Activated T-cell treated with anti-CD3 and anti-CD28 coated beads, Interleukin-2, amount 50 U/mL, for 1 hour (primary cell): ENCODE results near the gene GALK1.

ENCODE experiments used
- DNase-seq: peaks from one replicate; pipeline ENCODE4 v3.0.0-alpha.2; 2020

The GALK1 gene

DNA sequence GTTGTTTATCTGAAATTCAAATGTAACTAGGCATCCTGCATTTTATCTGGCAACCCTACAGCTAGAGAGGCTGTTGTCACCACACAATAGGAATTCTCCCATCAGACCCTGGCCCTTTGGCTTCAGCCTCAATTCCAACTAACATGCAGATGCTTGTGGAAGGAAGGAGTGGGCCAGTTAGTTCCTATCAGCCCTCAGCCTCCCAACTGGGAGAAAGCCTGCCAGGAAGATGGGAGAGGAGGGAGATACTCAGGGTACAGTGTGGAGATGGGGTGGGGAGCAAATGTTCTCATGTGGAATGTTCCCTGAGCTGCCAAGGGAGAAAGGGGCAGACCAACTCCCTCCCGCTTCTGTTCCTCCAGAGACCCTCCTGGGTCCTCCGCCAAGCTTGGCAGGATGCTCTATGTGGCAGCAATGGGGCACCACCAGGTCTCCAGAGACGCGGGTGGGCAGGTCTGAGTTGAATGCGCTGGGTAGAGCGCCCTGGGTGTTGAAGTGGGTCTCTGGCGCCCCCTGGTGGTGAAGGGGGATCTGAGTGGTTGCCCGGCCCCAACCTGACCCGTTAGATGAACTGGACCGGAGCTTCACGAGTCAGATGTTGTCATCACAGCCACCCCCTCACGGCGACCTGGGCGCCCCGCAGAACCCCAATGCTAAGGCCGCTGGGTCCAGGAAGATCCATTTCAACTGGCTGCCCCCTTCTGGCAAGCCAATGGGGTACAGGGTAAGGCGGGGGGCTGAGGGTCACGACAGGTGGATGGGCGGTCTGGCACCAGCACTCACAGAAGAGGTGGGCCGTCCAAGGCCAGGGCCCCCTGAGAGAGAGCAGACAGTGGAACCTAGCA lies 15.2 kb downstream of the GALK1 start:
- DNase-seq, result peak; percentile 88

DNA sequence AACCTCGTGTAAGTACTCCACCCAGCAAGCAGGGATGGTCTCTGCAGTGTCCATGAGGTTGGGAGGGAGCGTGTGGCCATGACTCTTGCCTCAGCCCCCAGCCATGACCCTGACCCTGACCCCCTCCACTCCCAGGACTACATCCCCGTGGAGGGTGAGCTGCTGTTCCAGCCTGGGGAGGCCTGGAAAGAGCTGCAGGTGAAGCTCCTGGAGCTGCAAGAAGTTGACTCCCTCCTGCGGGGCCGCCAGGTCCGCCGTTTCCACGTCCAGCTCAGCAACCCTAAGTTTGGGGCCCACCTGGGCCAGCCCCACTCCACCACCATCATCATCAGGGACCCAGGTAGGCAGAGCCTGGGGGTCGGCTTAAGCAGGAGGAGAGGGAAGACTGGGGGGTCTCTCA lies 16.3 kb downstream of the GALK1 start:
- DNase-seq, result no peak

DNA sequence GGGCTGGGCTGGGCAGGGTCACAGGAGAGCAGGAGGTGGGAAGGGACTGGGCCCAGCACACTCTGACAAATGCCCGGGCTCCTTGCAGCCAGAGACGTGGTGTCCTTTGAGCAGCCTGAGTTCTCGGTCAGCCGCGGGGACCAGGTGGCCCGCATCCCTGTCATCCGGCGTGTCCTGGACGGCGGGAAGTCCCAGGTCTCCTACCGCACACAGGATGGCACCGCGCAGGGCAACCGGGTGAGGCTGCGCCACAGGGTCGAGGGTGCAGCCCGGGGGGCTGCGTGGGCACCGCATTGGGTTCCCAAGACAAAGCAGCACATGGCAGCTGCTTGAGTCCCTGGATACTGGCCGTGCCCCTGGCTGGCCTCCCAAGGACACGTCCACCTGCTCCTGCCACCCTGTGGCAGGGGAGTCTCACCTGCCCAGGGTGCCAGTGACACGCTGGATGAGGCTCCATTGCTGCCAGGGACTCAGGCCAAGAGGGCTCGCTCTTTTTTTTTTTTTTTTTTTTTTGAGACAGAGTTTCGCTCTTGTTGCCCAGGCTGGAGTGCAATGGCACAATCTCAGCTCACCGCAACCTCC lies 21.3 kb downstream of the GALK1 start:
- no peak for DNase-seq

DNA sequence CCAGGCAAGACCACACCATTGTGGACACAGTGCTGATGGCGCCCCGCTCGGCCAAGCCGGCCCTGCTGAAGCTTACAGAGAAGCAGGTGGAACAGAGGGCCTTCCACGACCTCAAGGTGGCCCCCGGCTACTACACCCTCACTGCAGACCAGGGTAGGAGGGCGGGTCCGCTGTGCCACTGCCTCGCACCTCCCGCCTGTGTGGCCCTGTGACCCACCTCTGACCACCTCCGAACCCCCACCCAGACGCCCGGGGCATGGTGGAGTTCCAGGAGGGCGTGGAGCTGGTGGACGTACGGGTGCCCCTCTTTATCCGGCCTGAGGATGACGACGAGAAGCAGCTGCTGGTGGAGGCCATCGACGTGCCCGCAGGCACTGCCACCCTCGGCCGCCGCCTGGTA lies 22.7 kb downstream of the GALK1 start:
- DNase-seq, result no peak

- no peak for DNase-seq
These were observed 24.3 kb downstream of the GALK1 start for GRCh38 chr17:75740631-75741077.

DNA sequence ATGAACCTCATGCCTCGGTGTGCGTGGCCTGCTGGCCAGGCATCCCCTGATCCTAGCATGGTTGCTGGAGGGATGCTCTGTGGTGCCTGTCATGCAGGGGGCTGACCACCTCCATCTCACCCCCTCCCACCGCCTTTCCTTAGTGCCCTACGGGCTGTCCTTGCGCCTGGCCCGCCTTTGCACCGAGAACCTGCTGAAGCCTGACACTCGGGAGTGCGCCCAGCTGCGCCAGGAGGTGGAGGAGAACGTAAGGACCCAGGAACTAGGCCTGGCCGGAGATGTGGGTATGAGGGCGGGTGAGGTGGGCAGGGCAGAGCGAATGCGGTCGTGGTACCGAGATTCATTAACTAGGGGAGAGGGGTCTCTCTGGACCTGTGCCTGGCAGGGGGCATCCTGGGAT lies 24.8 kb downstream of the GALK1 start:
- no peak for DNase-seq

DNA sequence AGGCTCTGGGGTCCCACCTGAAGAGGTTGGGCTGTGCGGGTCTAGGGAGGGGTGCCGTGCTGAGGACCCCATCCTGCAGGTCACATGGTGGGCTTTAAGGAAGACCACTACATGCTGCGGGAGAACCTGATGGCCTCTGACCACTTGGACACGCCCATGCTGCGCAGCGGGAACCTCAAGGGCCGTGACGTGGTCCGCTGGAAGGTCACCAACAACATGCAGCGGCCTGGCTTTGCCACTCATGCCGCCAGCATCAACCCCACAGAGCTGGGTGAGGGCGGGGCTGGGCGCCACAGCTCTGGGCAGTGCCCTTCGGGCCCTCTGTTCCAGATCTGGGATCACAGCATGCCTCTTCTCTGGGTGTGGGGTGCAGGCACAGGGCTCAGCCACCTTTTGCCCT lies 25.2 kb downstream of the GALK1 start:
- DNase-seq, result no peak

- DNase-seq, result no peak
These were observed 25.8 kb downstream of the GALK1 start for GRCh38 chr17:75739174-75739573.

DNA sequence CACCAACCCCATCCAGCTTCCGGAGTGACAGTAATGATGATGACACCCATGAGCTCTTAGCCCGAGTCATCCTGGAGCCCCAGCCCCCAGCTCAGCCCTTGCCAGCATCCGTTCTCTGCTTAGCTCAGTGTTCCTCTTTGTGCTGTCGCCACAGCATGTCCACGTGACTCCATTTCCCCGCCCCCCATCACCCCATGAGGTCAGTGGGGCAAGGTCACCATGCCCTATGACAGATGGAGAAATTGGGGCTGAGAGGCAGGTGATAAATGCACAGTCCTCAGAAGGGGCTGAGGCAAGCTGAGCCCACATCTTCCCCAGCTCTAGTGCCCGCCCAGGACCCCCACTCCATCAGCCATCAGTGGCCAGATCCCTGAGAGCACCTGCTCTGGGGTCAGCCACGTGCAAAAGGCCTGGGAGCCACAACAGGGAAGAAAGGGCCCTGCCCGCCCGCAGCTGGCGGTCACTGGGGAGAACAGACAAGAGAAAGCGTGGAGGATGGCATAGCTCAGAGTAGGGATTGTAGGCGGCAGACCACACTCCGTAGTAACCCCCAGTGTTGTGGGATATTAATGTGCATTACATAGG lies 26.7 kb downstream of the GALK1 start:
- DNase-seq, result no peak

- DNase-seq, result no peak
These were observed 27.6 kb downstream of the GALK1 start for GRCh38 chr17:75737133-75737962.

- no peak for DNase-seq
These were observed 28.7 kb downstream of the GALK1 start for GRCh38 chr17:75736173-75736835.

DNA sequence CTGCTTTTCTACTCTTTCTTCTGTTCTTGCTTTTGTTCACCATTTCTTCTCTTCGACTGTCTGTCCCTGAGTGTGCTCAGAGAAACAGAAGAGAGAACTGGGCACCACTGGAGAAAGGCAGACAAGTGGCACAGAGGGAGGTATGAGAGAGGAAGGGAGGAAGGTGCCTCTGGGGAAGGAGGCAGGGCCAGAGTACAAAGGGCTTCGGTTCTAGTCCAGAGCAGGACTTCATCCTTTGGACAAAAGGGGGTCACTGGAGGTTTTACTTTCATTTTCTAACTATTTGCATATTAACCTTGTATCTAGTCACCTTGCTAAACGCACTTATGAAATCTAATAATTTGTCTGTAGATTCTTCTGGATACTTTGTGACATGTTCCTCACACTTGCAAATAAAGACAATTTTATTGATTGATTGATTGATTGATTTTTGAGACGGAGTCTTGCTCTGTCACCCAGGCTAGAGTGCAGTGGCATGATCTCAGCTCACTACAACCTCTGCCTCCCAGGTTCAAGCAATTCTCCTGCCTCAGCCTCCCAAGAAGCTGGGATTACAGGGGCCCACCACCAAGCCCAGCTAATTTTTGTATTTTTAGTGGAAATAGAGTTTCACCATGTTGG lies 30.2 kb downstream of the GALK1 start:
- no peak for DNase-seq

- no peak for DNase-seq
These were observed 31.5 kb downstream of the GALK1 start for GRCh38 chr17:75733471-75733870.

- no peak for DNase-seq
These were observed 33.1 kb downstream of the GALK1 start for GRCh38 chr17:75731716-75732498.

GRCh38 chr17:75731086-75731715 lies 33.8 kb downstream of the GALK1 start:
- no peak for DNase-seq

DNA sequence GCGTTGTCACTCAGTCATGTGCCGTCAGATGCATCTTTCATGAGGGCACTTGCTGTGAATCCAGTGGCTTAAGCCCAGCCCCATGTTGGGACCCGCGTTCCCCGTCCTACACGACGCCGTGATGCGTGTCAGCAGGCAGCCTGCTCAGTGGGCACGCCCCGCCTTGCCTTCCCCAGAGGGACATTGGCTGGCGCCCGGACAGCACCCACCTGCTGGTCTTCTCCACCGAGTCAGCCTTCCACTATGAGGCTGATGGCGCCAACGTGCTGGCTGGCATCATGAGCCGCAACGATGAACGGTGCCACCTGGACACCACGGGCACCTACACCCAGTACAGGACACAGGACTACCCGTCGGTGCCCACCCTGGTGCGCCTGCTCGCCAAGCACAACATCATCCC lies 34.9 kb downstream of the GALK1 start:
- DNase-seq, result no peak

DNA sequence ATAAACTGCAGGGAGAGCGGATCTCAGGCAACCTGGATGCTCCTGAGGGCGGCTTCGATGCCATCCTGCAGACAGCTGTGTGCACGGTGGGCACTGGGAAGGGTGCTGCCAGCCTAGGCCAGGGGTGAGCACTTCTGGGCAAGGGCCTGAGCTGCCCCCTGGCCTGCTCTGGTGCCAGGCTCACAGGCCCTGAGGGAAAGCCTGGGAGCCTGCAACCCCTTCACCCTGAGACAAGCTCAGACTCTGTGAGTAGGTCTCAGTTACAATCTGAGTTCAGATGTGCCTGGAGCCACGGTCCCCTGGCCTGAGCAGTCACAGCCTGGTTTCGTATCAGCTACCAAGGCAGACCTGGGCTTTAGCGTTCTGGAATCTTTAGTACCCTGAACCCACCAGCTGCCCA lies 35.6 kb downstream of the GALK1 start:
- no peak for DNase-seq

DNA sequence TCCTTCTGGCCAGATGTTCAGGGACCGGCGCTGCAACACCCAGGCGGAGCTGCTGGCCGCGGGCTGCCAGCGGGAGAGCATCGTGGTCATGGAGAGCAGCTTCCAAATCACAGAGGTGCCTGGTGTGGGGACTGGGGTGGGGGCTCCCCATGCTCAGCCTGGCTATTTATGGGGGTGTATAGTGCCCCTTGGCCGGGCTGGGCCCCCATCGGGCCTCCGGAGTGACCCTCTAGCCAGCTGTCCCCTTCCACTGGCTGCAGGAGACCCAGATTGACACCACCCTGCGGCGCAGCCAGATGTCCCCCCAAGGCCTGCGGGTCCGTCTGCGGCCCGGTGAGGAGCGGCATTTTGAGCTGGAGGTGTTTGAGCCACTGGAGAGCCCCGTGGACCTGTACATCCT lies 37.6 kb downstream of the GALK1 start:
- DNase-seq, result no peak

GRCh38 chr17:75725504-75725903 lies 39.5 kb downstream of the GALK1 start:
- no peak for DNase-seq

DNA sequence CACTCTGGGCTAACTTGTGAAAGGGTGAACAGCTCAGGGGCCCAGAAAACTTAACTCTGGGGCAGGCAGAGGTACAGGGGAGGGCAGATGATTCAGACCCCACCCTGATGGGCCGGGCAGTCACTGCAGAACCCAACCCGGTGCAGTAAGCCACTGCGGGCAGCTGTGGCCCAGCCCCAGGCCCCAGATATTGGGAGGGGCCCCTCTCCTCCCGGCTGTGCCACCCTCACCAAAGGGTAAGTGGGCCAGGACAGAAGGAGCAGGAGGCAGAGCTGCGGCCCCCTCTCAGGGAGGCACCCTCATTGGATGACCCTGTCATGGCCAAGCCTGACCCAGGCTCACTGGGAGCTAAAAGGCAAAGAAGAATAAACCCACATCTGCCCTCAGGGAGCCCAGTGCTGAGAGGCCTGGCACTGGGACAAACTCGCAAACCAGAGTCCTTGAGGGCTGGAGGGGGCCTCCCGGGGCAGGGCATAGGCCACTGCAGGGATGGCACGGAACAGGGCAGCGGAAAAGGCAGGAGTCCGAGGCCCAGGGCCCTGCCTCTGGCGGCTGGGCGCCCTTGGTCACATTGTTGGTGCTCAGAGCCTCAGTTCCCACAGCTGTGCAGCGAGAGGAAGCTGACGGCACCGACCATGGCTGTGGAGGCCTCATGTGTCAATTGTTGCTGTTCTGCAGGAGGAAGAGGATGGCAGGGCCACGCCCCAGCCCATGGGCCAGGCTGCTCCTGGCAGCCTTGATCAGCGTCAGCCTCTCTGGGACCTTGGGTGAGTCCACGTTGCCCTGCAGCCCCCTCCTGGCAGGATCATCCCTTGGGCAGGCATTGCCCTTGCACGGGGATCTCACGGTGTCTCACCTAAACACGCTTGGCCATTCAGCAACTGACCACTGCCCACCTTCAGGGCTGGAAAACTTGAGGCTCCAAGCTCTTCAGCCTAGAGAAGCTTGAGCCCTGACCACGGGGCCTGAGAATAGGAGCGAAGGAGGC lies 40.7 kb downstream of the GALK1 start:
- no peak for DNase-seq
